ENCODE measurements around the gene PCBD1.

Gene PCBD1

DNA sequence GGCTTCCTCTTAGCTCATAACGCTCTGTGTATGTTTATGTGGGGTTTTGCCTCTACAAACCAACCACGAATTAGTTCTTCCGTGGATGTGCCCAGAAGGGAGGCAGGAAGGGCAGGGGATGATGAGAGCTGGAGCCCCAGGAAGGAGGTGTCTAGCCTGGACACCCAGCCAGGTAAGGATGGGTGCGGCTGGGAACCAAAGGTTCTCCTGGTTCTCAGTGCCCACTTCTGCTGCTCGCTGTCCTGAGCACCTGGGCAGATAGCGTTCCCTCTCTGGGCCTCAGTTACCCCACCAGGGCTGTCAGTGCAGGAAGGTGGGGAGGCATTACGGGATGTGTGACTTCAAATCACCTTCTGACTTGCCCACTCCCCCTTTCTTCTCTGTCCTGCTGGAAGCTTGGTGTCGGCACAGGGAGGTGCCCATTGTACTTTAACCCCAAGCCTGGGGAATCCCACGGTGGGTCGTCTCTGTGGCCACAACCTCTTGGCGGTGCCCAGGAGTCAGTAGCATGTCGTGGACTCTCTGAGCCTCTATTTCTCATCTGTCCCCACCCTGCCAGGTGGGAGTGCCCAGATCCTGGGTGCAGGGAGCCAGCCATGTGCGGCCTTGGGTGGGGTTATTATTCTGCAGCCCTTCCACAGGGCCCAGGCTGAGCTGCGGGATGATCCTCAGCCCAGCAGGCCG, 18.7 kb upstream of the PCBD1 start:
- CTCF ChIA-PET, result no interaction called here
- no peak for DNase-seq (ENCODE audit: extremely low spot score)
- POLR2A ChIA-PET, result no interaction called here
- TF ChIP-seq ARNT (IDR thresholded peaks at IDR 0.05) (no peak), SUZ12 (IDR thresholded peaks at IDR 0.05) (no peak), ELF4 (IDR thresholded peaks at IDR 0.05) (no peak), NFRKB (IDR thresholded peaks at IDR 0.05) (no peak), BHLHE40 (IDR thresholded peaks at IDR 0.05; ENCODE audit: borderline replicate concordance) (no peak), L3MBTL2 (conservative IDR thresholded peaks at IDR 0.05) (no peak), CTBP1 (IDR thresholded peaks at IDR 0.05; ENCODE audit: borderline replicate concordance) (no peak), ZNF384 (IDR thresholded peaks at IDR 0.05) (no peak), LEF1 (IDR thresholded peaks at IDR 0.05; ENCODE audit: borderline replicate concordance) (no peak), TARDBP (IDR thresholded peaks at IDR 0.05) (no peak), FOXA1 (IDR thresholded peaks at IDR 0.05) (no peak), FOXK2 (IDR thresholded peaks at IDR 0.05) (no peak)

DNA sequence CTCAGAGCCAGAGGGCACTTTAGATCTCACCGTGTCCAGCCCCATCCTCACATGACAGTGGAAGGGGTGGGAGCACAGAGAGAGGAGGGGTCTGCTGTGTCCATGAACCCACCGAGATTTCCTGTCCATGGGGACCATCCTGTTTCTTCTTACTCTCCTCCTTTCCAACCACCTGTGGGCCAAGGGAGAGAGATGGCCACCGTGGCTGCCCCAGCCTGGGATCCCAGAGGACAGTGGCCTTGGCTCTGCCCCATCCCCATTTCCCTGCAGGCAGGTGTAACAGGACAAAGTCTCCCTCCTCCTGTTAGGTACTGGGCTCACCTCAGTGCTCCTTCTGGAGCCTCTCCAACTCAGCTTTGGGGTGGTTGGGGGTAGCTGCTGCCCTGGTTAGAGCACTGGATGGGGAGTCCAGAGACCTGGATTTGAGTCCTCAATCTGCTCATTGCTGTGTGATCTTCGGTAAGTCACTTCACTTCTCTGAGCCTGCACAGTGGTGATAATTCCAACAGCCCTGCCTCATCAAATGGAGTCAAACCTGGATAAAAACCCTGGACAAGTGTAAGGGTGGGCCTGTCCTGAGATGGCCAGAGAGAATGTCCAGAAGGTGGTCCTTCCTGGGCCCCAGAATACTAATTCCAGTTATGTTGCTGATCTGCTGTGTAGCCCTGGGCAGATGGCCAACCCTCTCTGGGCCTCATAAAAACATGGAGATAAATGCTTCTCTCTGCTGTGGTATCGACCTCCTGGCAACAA, 17.8 kb upstream of the PCBD1 start:
- ChIA-PET POLR2A (no interaction called here), CTCF (no interaction called here)
- TF ChIP-seq ARNT (IDR thresholded peaks at IDR 0.05), result no peak
- TF ChIP-seq L3MBTL2 (conservative IDR thresholded peaks at IDR 0.05), result no peak
- no peak for TF ChIP-seq FOXA1 (IDR thresholded peaks at IDR 0.05)
- TF ChIP-seq TARDBP (IDR thresholded peaks at IDR 0.05), result no peak
- no peak for TF ChIP-seq ZNF384 (IDR thresholded peaks at IDR 0.05)
- TF ChIP-seq BHLHE40 (IDR thresholded peaks at IDR 0.05; ENCODE audit: borderline replicate concordance), result no peak
- no peak for TF ChIP-seq ELF4 (IDR thresholded peaks at IDR 0.05)
- TF ChIP-seq NFRKB (IDR thresholded peaks at IDR 0.05), result no peak
- no peak for TF ChIP-seq SUZ12 (IDR thresholded peaks at IDR 0.05)
- no peak for TF ChIP-seq HDGF (IDR thresholded peaks at IDR 0.05; ENCODE audit: borderline replicate concordance)
- no peak for TF ChIP-seq CTBP1 (IDR thresholded peaks at IDR 0.05; ENCODE audit: borderline replicate concordance)
- TF ChIP-seq, protein P1, sequence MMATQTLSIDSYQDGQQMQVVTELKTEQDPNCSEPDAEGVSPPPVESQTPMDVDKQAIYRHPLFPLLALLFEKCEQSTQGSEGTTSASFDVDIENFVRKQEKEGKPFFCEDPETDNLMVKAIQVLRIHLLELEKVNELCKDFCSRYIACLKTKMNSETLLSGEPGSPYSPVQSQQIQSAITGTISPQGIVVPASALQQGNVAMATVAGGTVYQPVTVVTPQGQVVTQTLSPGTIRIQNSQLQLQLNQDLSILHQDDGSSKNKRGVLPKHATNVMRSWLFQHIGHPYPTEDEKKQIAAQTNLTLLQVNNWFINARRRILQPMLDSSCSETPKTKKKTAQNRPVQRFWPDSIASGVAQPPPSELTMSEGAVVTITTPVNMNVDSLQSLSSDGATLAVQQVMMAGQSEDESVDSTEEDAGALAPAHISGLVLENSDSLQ (IDR thresholded peaks at IDR 0.05), result no peak
- no peak for TF ChIP-seq FOXK2 (IDR thresholded peaks at IDR 0.05)
- no peak for TF ChIP-seq FOXM1 (IDR thresholded peaks at IDR 0.05; ENCODE audit: borderline replicate concordance)
- no peak for DNase-seq (ENCODE audit: extremely low spot score)

GRCh38 chr10:70905071-70906021, 17.0 kb upstream of the PCBD1 start:
- TF ChIP-seq L3MBTL2 (conservative IDR thresholded peaks at IDR 0.05), result no peak
- no peak for TF ChIP-seq ELF4 (IDR thresholded peaks at IDR 0.05)
- no peak for TF ChIP-seq FOXK2 (IDR thresholded peaks at IDR 0.05)
- no peak for TF ChIP-seq FOXM1 (IDR thresholded peaks at IDR 0.05; ENCODE audit: borderline replicate concordance)
- no peak for TF ChIP-seq BHLHE40 (IDR thresholded peaks at IDR 0.05; ENCODE audit: borderline replicate concordance)
- no peak for TF ChIP-seq CTBP1 (IDR thresholded peaks at IDR 0.05; ENCODE audit: borderline replicate concordance)
- TF ChIP-seq NFRKB (IDR thresholded peaks at IDR 0.05), result no peak
- no peak for TF ChIP-seq ZNF384 (IDR thresholded peaks at IDR 0.05)
- TF ChIP-seq SP1 (IDR thresholded peaks at IDR 0.05), result no peak
- TF ChIP-seq LEF1 (IDR thresholded peaks at IDR 0.05; ENCODE audit: borderline replicate concordance), result no peak
- TF ChIP-seq HDGF (IDR thresholded peaks at IDR 0.05; ENCODE audit: borderline replicate concordance), result no peak
- TF ChIP-seq FOXA1 (IDR thresholded peaks at IDR 0.05), result no peak
- no peak for TF ChIP-seq ARNT (IDR thresholded peaks at IDR 0.05)
- no peak for TF ChIP-seq TARDBP (IDR thresholded peaks at IDR 0.05)
- no peak for TF ChIP-seq SUZ12 (IDR thresholded peaks at IDR 0.05)
- TF ChIP-seq, protein P1 (IDR thresholded peaks at IDR 0.05), result no peak
- ChIA-PET CTCF (interaction anchor here (0.6 kb wide), 1 partner anchor 379 kb away, joined by 3 read pairs; no protein-coding TSS in a partner anchor), POLR2A (no interaction called here)
- DNase-seq (ENCODE audit: extremely low spot score), result no peak

GRCh38 chr10:70903262-70903921, 15.0 kb upstream of the PCBD1 start:
- ChIA-PET CTCF (interaction anchor here (0.6 to 1.3 kb wide), 18 partner anchors 14 to 870 kb away, joined by 3 to 5 read pairs (median 3); partner anchors contain the start of gene VSIR), POLR2A (interaction anchor here (0.7 to 1.0 kb wide), 3 partner anchors 16 to 92 kb away, joined by 3 read pairs; no protein-coding TSS in a partner anchor)
- TF ChIP-seq ELF4 (IDR thresholded peaks at IDR 0.05), result no peak
- no peak for TF ChIP-seq ZNF384 (IDR thresholded peaks at IDR 0.05)
- TF ChIP-seq LEF1 (IDR thresholded peaks at IDR 0.05; ENCODE audit: borderline replicate concordance), result no peak
- no peak for TF ChIP-seq FOXM1 (IDR thresholded peaks at IDR 0.05; ENCODE audit: borderline replicate concordance)
- TF ChIP-seq SP1 (IDR thresholded peaks at IDR 0.05), result no peak
- no peak for TF ChIP-seq NFRKB (IDR thresholded peaks at IDR 0.05)
- peak; percentile 76 for DNase-seq (ENCODE audit: extremely low spot score)

GRCh38 chr10:70902661-70903261, 14.4 kb upstream of the PCBD1 start:
- ChIA-PET POLR2A (interaction anchor here (0.7 to 1.0 kb wide), 2 partner anchors 15 to 91 kb away, joined by 3 read pairs; no protein-coding TSS in a partner anchor), CTCF (interaction anchor here (0.6 to 1.3 kb wide), 16 partner anchors 13 to 870 kb away, joined by 3 to 5 read pairs (median 3); partner anchors contain the start of gene VSIR)
- DNase-seq (ENCODE audit: extremely low spot score), result no peak
- TF ChIP-seq FOXM1 (IDR thresholded peaks at IDR 0.05; ENCODE audit: borderline replicate concordance) (no peak), L3MBTL2 (conservative IDR thresholded peaks at IDR 0.05) (no peak), ARNT (IDR thresholded peaks at IDR 0.05) (no peak), BHLHE40 (IDR thresholded peaks at IDR 0.05; ENCODE audit: borderline replicate concordance) (no peak), HDGF (IDR thresholded peaks at IDR 0.05; ENCODE audit: borderline replicate concordance) (no peak), TARDBP (IDR thresholded peaks at IDR 0.05) (no peak), SP1 (IDR thresholded peaks at IDR 0.05) (no peak), FOXA1 (IDR thresholded peaks at IDR 0.05) (no peak)

All from HEK293T (cell line).